H1 (cell line): ENCODE measurements around the gene TEX55. TPM values are rescaled to one million over a fixed set of nuclear protein-coding genes. Genes with fewer than 3 reads are reported as not detected.

Source experiments
- BACH1 ChIP-seq: IDR thresholded peaks from 2 replicates; pipeline ENCODE4 v1.6.1; 2012; ENCODE audit warnings: low read length, improper control_type of control experiment
- BRCA1 ChIP-seq: IDR thresholded peaks from 2 replicates; pipeline ENCODE4 v1.6.1; 2012; ENCODE audit warnings: low read depth, low read length, improper control_type of control experiment
- CEBPB ChIP-seq: IDR thresholded peaks from 2 replicates; pipeline ENCODE4 v1.6.1; 2012; ENCODE audit warnings: low read depth, low read length
- CHD2 ChIP-seq: IDR thresholded peaks from 2 replicates; pipeline ENCODE4 v1.6.1; 2012; ENCODE audit warnings: low read length, improper control_type of control experiment
- CHD7 ChIP-seq: fragments of 300-600 bp; sonication (generic); IDR thresholded peaks from 2 replicates; pipeline ENCODE4 v1.7.1; 2012; ENCODE audit warnings: low read length, moderate library complexity, mild to moderate bottlenecking, inconsistent platforms; ENCODE audit not compliant: insufficient replicate concordance
- FOSL1 ChIP-seq: IDR thresholded peaks from 2 replicates; pipeline ENCODE4 v1.6.1; 2011; ENCODE audit warnings: mild to moderate bottlenecking, low read depth, low read length, moderate library complexity; ENCODE audit not compliant: insufficient read depth
- JUND ChIP-seq: IDR thresholded peaks from 2 replicates; pipeline ENCODE4 v1.6.1; 2011; ENCODE audit warnings: mild to moderate bottlenecking, improper control_type of control experiment, low read length
- polyA plus RNA-seq, 7 experiments: library from polyadenylated mRNA; depleted of rRNA in 3 of 7; stranded (reverse) in 5 of 7; unstranded in 2 of 7; fragments of >200 nt in 5 of 7; fragments of 200-250 nt in 2 of 7; gene quantifications; 1 replicate in 5 of 7; 2 replicates in 1 of 7; 4 replicates in 1 of 7; pipeline versions ENCODE4 v1.2.1 to v1.2.3, GENCODE V29; 2011 to 2013; ENCODE audit warnings: missing spikeins in 2 of 7, mixed read lengths in 2 of 7
- total RNA-seq: library from RNA; stranded (reverse); fragmentation: NEBNext Ultra II Directional; extraction: Animal tissue kit (Norgen Biotek cat#: 25700); gene quantifications from 2 replicates; pipeline ENCODE4 v1.2.1, GENCODE V29; 2021

The TEX55 gene
- total and polyA plus RNA-seq, 2 of the 8 experiments (the other 6 are each of a cell fraction or from before 2014, with no cell fraction given) = not detected

- TF ChIP-seq BRCA1 (no peak), CHD7 (no peak), CHD2 (no peak), FOSL1 (no peak), JUND (no peak), CEBPB (no peak), BACH1 (no peak)
Observed at GRCh38 chr3:119160361-119160760, 14.4 kb downstream of the TEX55 start (continued).
